CMK (cell line): ENCODE results near the gene SPIN1.

Source experiments
- DNase-seq: peaks from one replicate; pipeline ENCODE4 v3.0.0-alpha.2; 2010; ENCODE audit warnings: low read depth

Gene SPIN1

GRCh38 chr9:88436379-88436778 lies 48.1 kb downstream of the SPIN1 start:
- no peak for DNase-seq

GRCh38 chr9:88437210-88438146 lies 49.2 kb downstream of the SPIN1 start:
- no peak for DNase-seq

- DNase-seq, result no peak
Observed at GRCh38 chr9:88438811-88439210, 50.6 kb downstream of the SPIN1 start.

GRCh38 chr9:88441301-88442007 lies 53.2 kb downstream of the SPIN1 start:
- no peak for DNase-seq

GRCh38 chr9:88443480-88444113 lies 55.4 kb downstream of the SPIN1 start:
- no peak for DNase-seq

GRCh38 chr9:88446728-88447127 lies 58.5 kb downstream of the SPIN1 start:
- no peak for DNase-seq

GRCh38 chr9:88447431-88447830 lies 59.2 kb downstream of the SPIN1 start:
- DNase-seq, result no peak

GRCh38 chr9:88451160-88451559 lies 62.9 kb downstream of the SPIN1 start:
- no peak for DNase-seq

GRCh38 chr9:88458716-88459465 lies 70.6 kb downstream of the SPIN1 start:
- DNase-seq, result no peak

- DNase-seq, result no peak
Observed at GRCh38 chr9:88460587-88461332, 72.5 kb downstream of the SPIN1 start.

- DNase-seq, result no peak
Observed at GRCh38 chr9:88462191-88462590, 73.9 kb downstream of the SPIN1 start.

GRCh38 chr9:88464851-88465250 lies 76.6 kb downstream of the SPIN1 start:
- no peak for DNase-seq

- DNase-seq, result no peak
Observed at GRCh38 chr9:88468226-88468625, 80.0 kb downstream of the SPIN1 start.

GRCh38 chr9:88476491-88477271 lies 88.4 kb downstream of the SPIN1 start:
- no peak for DNase-seq

- no peak for DNase-seq
Observed at GRCh38 chr9:88477300-88477751, 89.1 kb downstream of the SPIN1 start.

- no peak for DNase-seq
Observed at GRCh38 chr9:88478246-88478645, 90.0 kb downstream of the SPIN1 start.

- no peak for DNase-seq
Observed at GRCh38 chr9:88481933-88482332, 93.7 kb downstream of the SPIN1 start.

- no peak for DNase-seq
Observed at GRCh38 chr9:88488166-88488565, 99.9 kb downstream of the SPIN1 start.

- DNase-seq, result no peak
Observed at GRCh38 chr9:88494983-88495721, 106.9 kb downstream of the SPIN1 start.

GRCh38 chr9:88497224-88497623 lies 109.0 kb downstream of the SPIN1 start:
- no peak for DNase-seq
